Suprapubic skin (tissue), 4 donors: Measurements from ENCODE around the gene SYNE1. TPM values are rescaled to one million over a fixed set of nuclear protein-coding genes. Genes with fewer than 3 reads are reported as not detected.
"Not testable (repeated sequence)": the region's sequence is repeated elsewhere in the genome, so short reads cannot be mapped to it uniquely, and the experiment has no call there.

Experiments
- DNase-seq, 2 donors: peaks; one replicate each; pipeline ENCODE4 v3.0.0-alpha.2; 2019; ENCODE audit warnings: low spot score in 2 of 2
- H3K27ac ChIP-seq: fragments of 200-600 bp; sonication (generic); one replicate; pipeline ENCODE4 v1.5.1; 2019
- H3K27me3 ChIP-seq: fragments of 200-600 bp; sonication (generic); one replicate; pipeline ENCODE4 v1.5.1; 2019
- H3K36me3 ChIP-seq: fragments of 200-600 bp; sonication (generic); one replicate; pipeline ENCODE4 v1.5.1; 2019
- H3K4me1 ChIP-seq: fragments of 200-600 bp; sonication (generic); one replicate; pipeline ENCODE4 v1.5.1; 2019
- H3K4me3 ChIP-seq: fragments of 200-600 bp; sonication (generic); one replicate; pipeline ENCODE4 v1.5.1; 2019; ENCODE audit warnings: mild to moderate bottlenecking
- H3K9me3 ChIP-seq: fragments of 200-600 bp; sonication (generic); one replicate; pipeline ENCODE4 v1.5.1; 2019
- EP300 ChIP-seq: sonication (generic); formaldehyde crosslinking; IDR thresholded peaks from one replicate; pipeline ENCODE4 v1.6.1; 2017; ENCODE audit warnings: antibody characterized with exemption
- POLR2A ChIP-seq, 2 donors: fragments of 450-650 bp; IDR thresholded peaks; one replicate each; pipeline ENCODE4 v1.6.1; 2017; ENCODE audit warnings: antibody characterized with exemption in 2 of 2, mild to moderate bottlenecking in 2 of 2, moderate library complexity in 2 of 2
- POLR2AphosphoS5 ChIP-seq, 3 donors: sonication (generic); formaldehyde crosslinking; IDR thresholded peaks; one replicate each; pipeline ENCODE4 v1.6.1; 2017; ENCODE audit warnings: antibody characterized with exemption in 3 of 3
- WGBS: methylation state at CpG from one replicate; pipeline ENCODE4 v1.1.5; 2018; 5-methylcytosine and 5-hydroxymethylcytosine counted together
- total RNA-seq, 4 donors: library from RNA; depleted of rRNA; stranded (reverse); fragments of >200 nt; gene quantifications; one replicate each; pipeline ENCODE4 v1.1.0, GENCODE V29; 2016
- TF ChIP-seq, protein P1 (sequence below), 2 donors: fragments of 200-600 bp in 1 of 2; fragments of 450-650 bp in 1 of 2; sonication (generic) in 1 of 2; IDR thresholded peaks; one replicate each; pipeline ENCODE4 v1.5.1; 2016 to 2019; ENCODE audit warnings: antibody characterized with exemption in 2 of 2, mild to moderate bottlenecking in 1 of 2, moderate library complexity in 1 of 2

SYNE1 gene
- total RNA-seq, 4 donors from 2014 or later: 105 to 184 (median 132) TPM

DNA sequence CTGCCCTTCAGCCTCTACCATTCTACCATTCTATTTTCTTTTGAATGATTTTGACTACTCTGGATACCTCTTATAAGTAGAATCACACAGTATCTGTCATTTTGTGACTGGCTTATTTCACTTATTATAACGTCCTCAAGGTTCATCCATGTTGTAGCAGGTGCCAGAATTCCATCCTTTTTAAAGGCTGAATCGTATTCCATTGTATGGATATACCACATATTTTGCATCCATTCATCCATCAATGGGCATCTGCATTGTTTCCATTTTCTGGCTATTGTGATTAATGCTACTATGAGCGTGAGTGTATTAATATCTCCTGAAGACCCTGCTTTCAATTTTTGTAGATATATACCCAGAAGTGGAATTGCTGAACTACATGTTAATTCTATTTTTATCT is 105.5 kb downstream of the SYNE1 start:
- 88% methylated on average over 3 of the region's 3 CpGs for WGBS
- H3K4me3 ChIP-seq: no peak overlapping the region
- H3K9me3 ChIP-seq: no peaks in the 10 kb centered on the region
- no peak for DNase-seq
- no peaks in the 10 kb centered on the region for H3K27me3 ChIP-seq
- TF ChIP-seq EP300 (no peak), POLR2AphosphoS5 (IDR thresholded peaks at IDR 0.05) (no peak), POLR2A (IDR thresholded peaks at IDR 0.05) (no peak)
- TF ChIP-seq, protein P1, sequence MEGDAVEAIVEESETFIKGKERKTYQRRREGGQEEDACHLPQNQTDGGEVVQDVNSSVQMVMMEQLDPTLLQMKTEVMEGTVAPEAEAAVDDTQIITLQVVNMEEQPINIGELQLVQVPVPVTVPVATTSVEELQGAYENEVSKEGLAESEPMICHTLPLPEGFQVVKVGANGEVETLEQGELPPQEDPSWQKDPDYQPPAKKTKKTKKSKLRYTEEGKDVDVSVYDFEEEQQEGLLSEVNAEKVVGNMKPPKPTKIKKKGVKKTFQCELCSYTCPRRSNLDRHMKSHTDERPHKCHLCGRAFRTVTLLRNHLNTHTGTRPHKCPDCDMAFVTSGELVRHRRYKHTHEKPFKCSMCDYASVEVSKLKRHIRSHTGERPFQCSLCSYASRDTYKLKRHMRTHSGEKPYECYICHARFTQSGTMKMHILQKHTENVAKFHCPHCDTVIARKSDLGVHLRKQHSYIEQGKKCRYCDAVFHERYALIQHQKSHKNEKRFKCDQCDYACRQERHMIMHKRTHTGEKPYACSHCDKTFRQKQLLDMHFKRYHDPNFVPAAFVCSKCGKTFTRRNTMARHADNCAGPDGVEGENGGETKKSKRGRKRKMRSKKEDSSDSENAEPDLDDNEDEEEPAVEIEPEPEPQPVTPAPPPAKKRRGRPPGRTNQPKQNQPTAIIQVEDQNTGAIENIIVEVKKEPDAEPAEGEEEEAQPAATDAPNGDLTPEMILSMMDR (IDR thresholded peaks at IDR 0.05): no peak
- H3K4me1 ChIP-seq: no peaks in the 10 kb centered on the region
- H3K27ac ChIP-seq: no peak overlapping the region
- H3K36me3 ChIP-seq: no peaks in the 10 kb centered on the region

DNA sequence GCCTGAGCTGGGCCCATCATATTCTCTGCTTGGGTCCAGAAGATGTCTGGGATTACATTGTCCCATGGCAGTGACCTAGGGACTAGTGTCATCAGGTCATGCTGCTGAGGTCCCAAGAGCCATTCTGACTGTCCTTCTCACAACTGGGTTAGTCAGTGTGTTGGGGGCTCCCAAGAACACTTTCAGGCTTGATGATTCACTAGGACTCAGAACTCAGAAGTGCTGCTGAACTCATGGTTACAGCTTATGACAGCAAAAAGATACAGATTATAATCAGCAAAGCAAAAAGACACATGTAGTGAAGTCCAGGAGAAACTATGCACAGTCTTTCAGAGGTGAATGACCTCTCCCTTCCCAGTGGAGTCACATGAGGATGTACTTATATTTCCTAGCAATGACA is 107.8 kb downstream of the SYNE1 start:
- no peak for TF ChIP-seq POLR2AphosphoS5 (IDR thresholded peaks at IDR 0.05)
- TF ChIP-seq, protein P1 (IDR thresholded peaks at IDR 0.05): no peak
- TF ChIP-seq EP300: no peak
- no peak for TF ChIP-seq POLR2A (IDR thresholded peaks at IDR 0.05)
- Histone ChIP-seq H3K27ac (no peak overlapping the region), H3K9me3 (no peaks in the 10 kb centered on the region), H3K27me3 (no peaks in the 10 kb centered on the region), H3K4me3 (no peak overlapping the region), H3K36me3 (no peaks in the 10 kb centered on the region), H3K4me1 (no peaks in the 10 kb centered on the region)
- no peak for DNase-seq

DNA sequence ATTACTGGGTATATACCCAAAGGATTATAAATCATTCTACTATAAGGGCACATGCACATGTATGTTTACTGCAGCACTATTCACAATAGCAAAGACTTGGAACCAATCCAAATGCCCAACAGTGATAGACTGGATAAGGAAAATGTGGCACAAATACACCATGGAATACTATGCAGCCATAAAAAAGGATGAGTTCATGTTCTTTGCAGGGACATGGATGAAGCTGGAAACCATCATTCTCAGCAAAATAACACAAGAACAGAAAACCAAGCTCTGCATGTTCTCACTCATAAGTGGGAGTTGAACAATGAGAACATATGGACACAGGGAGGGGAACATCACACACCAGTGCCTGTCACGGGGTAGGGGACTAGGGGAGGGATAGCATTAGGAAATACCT is 123.0 kb downstream of the SYNE1 start:
- 100% methylated on average over 1 of the region's 1 CpG for WGBS
- H3K36me3 ChIP-seq, DNase-seq, H3K4me3 ChIP-seq, H3K27ac ChIP-seq, H3K9me3 ChIP-seq, H3K27me3 ChIP-seq, H3K4me1 ChIP-seq: not testable (repeated sequence)

DNA sequence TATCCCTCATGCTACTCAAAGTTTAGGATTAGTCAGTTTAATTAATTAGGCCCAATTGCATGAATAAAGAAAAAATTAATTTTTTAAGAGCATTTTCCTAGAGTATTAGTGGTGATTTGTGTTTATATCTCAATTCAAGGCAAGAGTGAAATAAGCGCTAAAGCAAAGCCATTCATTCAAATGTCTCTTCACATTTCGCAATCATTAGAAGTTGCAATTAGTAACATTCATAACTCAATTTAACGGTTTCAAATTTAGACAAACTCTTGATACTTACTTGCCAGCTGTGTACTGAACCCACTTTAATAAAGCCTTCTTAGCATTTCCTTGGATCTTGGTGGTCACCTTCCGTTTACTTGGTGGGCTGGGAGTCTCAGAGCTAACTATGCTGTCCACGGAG is 127.2 kb downstream of the SYNE1 start:
- no peaks in the 10 kb centered on the region for H3K36me3 ChIP-seq
- no peak for DNase-seq
- H3K4me3 ChIP-seq: no peak overlapping the region
- no peaks in the 10 kb centered on the region for H3K27me3 ChIP-seq
- H3K4me1 ChIP-seq: no peaks in the 10 kb centered on the region
- no peak overlapping the region for H3K27ac ChIP-seq
- no peaks in the 10 kb centered on the region for H3K9me3 ChIP-seq
- no peak for TF ChIP-seq EP300
- no peak for TF ChIP-seq POLR2A (IDR thresholded peaks at IDR 0.05)
- TF ChIP-seq, protein P1 (IDR thresholded peaks at IDR 0.05): no peak
- TF ChIP-seq POLR2AphosphoS5 (IDR thresholded peaks at IDR 0.05): no peak
- 91% methylated on average over 5 of the region's 5 CpGs for WGBS

DNA sequence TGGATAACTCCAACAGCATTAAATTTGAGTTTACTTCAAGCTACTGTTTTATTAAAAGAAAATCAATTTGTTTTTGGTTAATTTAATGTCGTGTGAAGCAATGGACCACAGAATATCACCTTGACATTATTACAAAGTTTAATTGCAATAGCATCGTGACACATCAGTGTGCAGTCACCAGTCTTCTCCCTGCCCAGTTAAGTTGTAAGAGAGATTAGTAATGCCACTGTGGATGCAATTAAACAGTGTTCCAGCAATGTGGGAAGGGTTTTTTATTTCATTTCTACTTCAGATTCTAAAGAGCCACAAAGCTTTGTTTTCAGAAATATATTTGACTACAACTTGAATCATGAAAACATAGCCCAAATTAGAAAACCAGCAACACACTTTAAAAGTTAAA is 128.7 kb downstream of the SYNE1 start:
- no peaks in the 10 kb centered on the region for H3K9me3 ChIP-seq
- no peaks in the 10 kb centered on the region for H3K36me3 ChIP-seq
- 81% methylated on average over 2 of the region's 2 CpGs for WGBS
- no peak overlapping the region for H3K4me3 ChIP-seq
- DNase-seq: no peak
- H3K27ac ChIP-seq: no peak overlapping the region
- TF ChIP-seq EP300 (no peak), POLR2AphosphoS5 (IDR thresholded peaks at IDR 0.05) (no peak), POLR2A (IDR thresholded peaks at IDR 0.05) (no peak)
- TF ChIP-seq, protein P1 (IDR thresholded peaks at IDR 0.05): no peak
- H3K27me3 ChIP-seq: no peaks in the 10 kb centered on the region
- H3K4me1 ChIP-seq: no peaks in the 10 kb centered on the region

DNA sequence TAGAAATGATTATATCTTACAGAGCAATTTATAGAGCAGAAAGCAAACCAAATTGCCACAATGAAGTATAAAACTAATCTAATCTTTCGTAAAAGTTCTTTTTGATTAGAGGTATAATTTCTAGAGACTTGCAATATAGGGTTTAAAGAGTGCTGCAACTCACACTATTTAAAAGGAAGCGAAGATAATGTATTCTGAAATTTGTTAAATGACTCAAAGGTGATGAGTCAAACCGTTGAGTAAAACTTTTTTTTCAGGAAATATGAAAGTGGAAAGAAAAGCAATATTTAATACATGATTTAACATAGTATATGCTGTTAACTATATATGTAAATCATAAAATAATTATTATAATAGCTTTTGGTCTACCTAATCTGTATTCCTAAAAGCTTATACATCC is 133.6 kb downstream of the SYNE1 start:
- Histone ChIP-seq H3K4me3 (no peak overlapping the region), H3K27me3 (no peaks in the 10 kb centered on the region), H3K4me1 (no peaks in the 10 kb centered on the region), H3K27ac (no peak overlapping the region), H3K36me3 (no peaks in the 10 kb centered on the region), H3K9me3 (no peaks in the 10 kb centered on the region)
- 75% methylated on average over 3 of the region's 3 CpGs for WGBS
- DNase-seq: no peak
- TF ChIP-seq POLR2AphosphoS5 (IDR thresholded peaks at IDR 0.05) (no peak), POLR2A (IDR thresholded peaks at IDR 0.05) (no peak), EP300 (no peak)
- TF ChIP-seq, protein P1 (IDR thresholded peaks at IDR 0.05): no peak
